ENCODE results near the gene PTPN3.

The PTPN3 gene

DNA sequence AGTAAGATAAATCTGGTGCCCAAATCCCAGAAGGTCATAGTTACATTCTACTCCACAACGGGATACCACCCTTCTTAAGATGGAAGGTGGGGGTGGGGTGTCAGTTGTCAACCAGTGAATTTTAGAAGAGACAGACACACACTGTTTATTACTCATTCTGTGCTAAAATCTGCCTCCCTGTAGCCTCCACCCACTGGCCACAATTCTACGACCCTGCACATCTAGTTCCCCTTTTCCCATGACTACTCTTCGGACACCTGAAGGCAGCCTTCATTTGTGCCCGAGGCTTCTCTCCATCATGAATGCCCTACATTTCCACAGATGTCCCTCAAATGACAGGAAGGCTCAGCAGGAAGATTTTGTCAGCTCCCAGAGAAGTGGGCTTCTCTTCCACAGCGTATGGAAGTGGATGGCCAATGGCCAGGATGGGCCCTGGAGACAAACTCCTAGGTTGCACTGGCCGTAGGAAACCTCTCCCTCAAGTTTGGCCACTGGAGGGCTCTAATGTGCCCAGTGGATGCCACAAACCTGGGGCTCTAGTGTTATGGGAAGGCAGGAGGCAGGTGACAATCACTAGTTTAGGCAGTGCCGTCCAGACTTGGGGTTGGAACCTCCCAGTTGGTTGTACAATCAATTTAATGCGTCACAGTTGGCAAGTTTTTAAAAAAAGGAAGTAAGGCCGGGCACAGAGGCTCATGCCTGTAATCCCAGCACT, 46.6 kb downstream of the PTPN3 start:
- DNase-seq = no peak

- DNase-seq = no peak
Observed at GRCh38 chr9:109450346-109450745, 47.8 kb downstream of the PTPN3 start.

- DNase-seq = no peak
Observed at GRCh38 chr9:109449036-109449798, 48.9 kb downstream of the PTPN3 start.

- DNase-seq = no peak
Observed at GRCh38 chr9:109448223-109448622, 49.9 kb downstream of the PTPN3 start.

GRCh38 chr9:109447329-109448076, 50.6 kb downstream of the PTPN3 start:
- peak in 1 of 2 donors; percentile 28 for DNase-seq

GRCh38 chr9:109444771-109445320, 53.3 kb downstream of the PTPN3 start:
- DNase-seq = no peak

GRCh38 chr9:109442716-109443115, 55.4 kb downstream of the PTPN3 start:
- no peak for DNase-seq

GRCh38 chr9:109441296-109441695, 56.8 kb downstream of the PTPN3 start:
- DNase-seq = no peak

GRCh38 chr9:109440797-109441287, 57.3 kb downstream of the PTPN3 start:
- peak; percentile 18 to 83 for DNase-seq

DNA sequence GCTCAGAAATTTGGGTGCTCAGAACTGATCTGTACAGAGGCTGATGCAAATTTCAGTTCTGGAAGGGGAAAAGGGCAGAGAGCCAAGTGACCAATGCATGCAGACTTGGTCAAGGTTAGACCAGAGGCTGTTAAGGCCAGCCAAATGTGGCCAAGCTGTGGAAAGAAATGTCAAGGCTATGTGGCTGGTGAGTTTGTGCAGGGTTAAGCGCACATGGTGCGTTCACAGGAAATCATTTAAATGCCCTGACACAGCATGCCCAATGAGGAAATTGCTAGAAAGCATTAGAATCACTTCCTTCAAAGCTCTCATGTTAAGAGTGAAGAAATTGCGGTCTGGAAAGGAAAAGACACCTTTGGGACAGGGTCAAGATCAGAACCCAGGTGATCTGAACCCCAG, 58.0 kb downstream of the PTPN3 start:
- no peak for DNase-seq

GRCh38 chr9:109439378-109440116, 58.6 kb downstream of the PTPN3 start:
- no peak for DNase-seq

DNA sequence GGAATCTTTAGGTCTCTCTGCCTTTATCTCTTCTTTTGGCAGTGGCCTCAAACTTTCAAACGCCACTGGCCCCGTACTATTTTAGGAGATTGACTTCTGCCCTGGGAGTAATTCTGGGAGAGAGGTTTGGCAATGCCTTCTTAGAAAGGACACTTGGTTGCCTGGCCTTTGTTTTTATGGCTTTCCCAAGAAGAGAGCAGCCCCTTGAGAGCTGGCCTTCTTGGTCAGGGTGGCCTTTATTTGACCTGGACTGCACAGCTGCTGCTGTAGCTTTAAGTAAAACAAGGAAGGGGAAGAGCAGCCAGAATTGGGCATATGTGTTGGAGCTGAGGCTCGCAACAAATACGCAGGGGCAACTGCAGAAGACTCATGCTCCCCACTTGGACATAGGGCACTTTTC, 60.8 kb downstream of the PTPN3 start:
- no peak for DNase-seq

DNA sequence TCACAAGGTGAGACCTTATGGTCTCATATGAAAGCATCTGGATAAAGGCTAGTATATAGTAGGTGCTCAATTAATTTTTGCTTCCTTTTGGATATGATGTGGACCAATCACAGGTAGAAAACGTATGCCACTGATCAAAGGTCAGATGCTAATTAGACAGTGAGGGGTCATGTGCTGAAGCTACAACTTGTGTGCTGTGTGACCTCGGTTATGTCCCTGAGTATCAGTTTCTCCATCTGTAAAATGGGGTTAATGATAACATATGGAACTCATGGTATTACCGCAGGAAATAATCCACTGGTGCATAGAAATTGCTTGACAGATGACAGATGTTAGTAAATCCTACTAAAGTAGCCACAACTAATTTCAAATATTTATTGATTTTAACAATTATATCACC, 62.0 kb downstream of the PTPN3 start:
- DNase-seq = no peak

DNA sequence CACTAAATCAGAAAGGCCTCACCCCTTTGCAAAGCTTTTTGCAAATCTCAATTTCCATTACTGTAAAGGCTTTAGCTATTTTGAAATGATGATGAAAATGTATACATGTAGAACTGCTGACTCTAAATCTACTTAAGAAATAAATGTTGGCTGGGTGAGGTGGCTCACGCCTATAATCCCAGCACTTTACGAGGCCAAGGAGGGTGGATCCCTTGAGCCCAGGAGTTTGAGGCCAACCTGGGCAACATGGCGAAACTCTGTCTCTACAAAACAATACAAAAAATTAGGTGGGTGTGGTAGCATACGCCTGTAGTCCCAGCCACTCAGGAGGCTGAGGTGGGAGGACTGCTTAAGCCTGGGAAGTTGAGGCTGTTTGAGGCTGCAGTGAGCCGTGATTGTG, 64.6 kb downstream of the PTPN3 start:
- no peak for DNase-seq

DNA sequence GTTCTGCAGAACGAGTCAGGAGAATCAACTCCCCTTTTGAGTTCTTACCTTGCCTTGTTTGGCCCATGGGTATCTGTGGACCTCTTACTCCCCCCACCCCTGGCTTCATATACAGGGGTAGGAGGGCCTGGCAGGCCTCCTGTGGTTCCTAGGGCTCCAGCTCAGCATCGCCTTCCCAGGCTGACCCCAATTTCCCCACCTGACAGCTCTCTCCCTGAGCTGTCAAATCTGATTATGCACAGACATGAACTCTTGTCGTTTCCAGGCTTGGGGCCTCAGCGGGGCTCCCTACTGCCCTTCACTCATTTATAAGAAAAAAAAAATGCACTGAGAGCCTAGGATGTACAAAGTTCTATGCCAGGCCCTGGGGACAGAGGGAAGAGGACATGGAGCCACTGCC, 67.9 kb downstream of the PTPN3 start:
- no peak for DNase-seq

DNA sequence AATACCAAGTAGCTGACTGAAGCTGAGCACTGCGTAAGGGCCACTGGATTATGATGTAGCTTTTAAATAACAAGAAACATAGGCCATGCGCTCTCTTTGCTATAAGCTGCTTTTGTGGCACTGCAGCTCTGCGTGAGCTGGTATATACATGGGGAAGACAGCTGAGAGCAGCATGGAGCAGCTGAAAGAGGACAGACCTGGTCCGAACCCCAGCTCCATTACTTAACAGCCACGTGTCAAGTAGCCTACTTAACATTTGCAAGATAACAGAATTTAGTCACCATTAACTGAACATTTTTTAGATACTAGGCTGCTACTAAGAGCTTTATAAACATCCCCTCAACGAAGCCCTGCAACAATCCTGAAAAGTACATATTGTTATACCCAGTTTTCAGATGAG, 69.3 kb downstream of the PTPN3 start:
- no peak for DNase-seq

GRCh38 chr9:109427886-109428285, 70.2 kb downstream of the PTPN3 start:
- DNase-seq = no peak

GRCh38 chr9:109426626-109427402, 71.3 kb downstream of the PTPN3 start:
- DNase-seq = no peak

GRCh38 chr9:109424618-109425017, 73.5 kb downstream of the PTPN3 start:
- no peak for DNase-seq

DNA sequence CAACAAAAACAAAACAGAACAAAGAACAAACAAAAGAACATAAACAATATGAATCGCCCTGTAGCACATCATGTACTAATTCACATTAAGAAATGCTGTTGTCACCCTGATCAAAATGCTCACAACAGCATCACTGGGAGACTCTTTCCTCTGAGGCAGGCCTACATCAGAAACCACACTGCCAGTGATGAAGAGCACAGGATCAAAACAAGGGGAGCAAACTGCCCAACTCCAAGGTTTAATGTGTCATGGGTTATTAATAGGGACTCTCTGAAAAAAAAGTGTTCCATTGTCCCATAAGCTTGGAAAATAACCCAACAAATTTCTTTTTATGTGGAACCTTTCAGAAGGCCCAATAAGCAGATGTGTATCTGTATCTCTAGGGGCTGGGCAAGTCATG, 74.2 kb downstream of the PTPN3 start:
- DNase-seq = no peak

GRCh38 chr9:109422641-109423040, 75.5 kb downstream of the PTPN3 start:
- no peak for DNase-seq

All from hippocampal formation (tissue), 2 donors.